SK-N-SH (cell line): Measurements from ENCODE around the gene CCDC195. TPM values are rescaled to one million over a fixed set of nuclear protein-coding genes. Genes with fewer than 3 reads are reported as not detected.

ENCODE experiments used
- CTCF ChIA-PET: fragments of 300-600, 350-600 bp; formaldehyde crosslinking; extraction: SDS; loops from one replicate; lab custom pipeline; 2021; lab: Yijun Ruan, JAX
- POLR2A ChIA-PET: fragments of 350-600 bp; sonication (Branson Sonifier 250); formaldehyde crosslinking; extraction: SDS; loops from one replicate; lab custom pipeline; 2020; ENCODE audit warnings: antibody characterized with exemption, inconsistent platforms; lab: Yijun Ruan, JAX
- DNase-seq: peaks from one replicate; pipeline ENCODE4 v3.0.0; 2012
- H2AFZ ChIP-seq: fragments of 200-600 bp; sonication (generic); 2 replicates; pipeline ENCODE4 v1.8.1; 2016; ENCODE audit warnings: antibody characterized with exemption, mild to moderate bottlenecking, low read depth
- H3F3A ChIP-seq: fragments of 200-600 bp; sonication (generic); replicated peaks from 2 replicates; pipeline ENCODE3; 2016; ENCODE audit warnings: antibody characterized with exemption, mild to moderate bottlenecking; ENCODE audit not compliant: insufficient read depth
- H3K27ac ChIP-seq, 2 experiments: fragments of 200-500 bp in 1 of 2; fragments of 200-600 bp in 1 of 2; sonication (Bioruptor generic) in 1 of 2; sonication (generic), shearing (Covaris generic) in 1 of 2; 2 replicates each; pipeline versions ENCODE4 v1.5.1 to v1.6.1; 2014 to 2016; ENCODE audit warnings: low read depth in 2 of 2, inconsistent platforms in 1 of 2, low read length in 1 of 2, mild to moderate bottlenecking in 1 of 2, mixed read lengths in 1 of 2
- H3K27me3 ChIP-seq: fragments of 200-600 bp; sonication (generic), shearing (Covaris generic); 2 replicates; pipeline ENCODE4 v1.6.1; 2016; ENCODE audit warnings: mixed run types; ENCODE audit not compliant: insufficient read depth
- H3K36me3 ChIP-seq, 2 experiments: fragments of 200-500 bp in 1 of 2; fragments of 200-600 bp in 1 of 2; sonication (Bioruptor generic) in 1 of 2; sonication (generic) in 1 of 2; replicated peaks in 1 of 2; 2 replicates each; pipeline versions ENCODE3 to v1.5.1; 2014 to 2016; ENCODE audit warnings: low read length in 1 of 2, mild to moderate bottlenecking in 1 of 2; ENCODE audit not compliant: insufficient read depth in 2 of 2, control insufficient read depth in 1 of 2
- H3K4me1 ChIP-seq, 2 experiments: fragments of 200-500 bp in 1 of 2; fragments of 200-600 bp in 1 of 2; sonication (Bioruptor generic) in 1 of 2; sonication (generic), shearing (Covaris generic) in 1 of 2; 2 replicates each; pipeline versions ENCODE4 v1.5.1 to v1.6.1; 2014 to 2016; ENCODE audit warnings: low read depth in 1 of 2, low read length in 1 of 2, mixed run types in 1 of 2; ENCODE audit not compliant: insufficient read depth in 2 of 2, control insufficient read depth in 1 of 2
- H3K4me2 ChIP-seq: fragments of 200-600 bp; sonication (generic), shearing (Covaris generic); 2 replicates; pipeline ENCODE4 v1.6.1; 2017; ENCODE audit warnings: mixed run types
- H3K4me3 ChIP-seq, 2 experiments: fragments of 200-500 bp in 1 of 2; fragments of 200-600 bp in 1 of 2; sonication (Bioruptor generic) in 1 of 2; sonication (generic), shearing (Covaris generic) in 1 of 2; 2 replicates each; pipeline versions ENCODE4 v1.5.1 to v1.8.1; 2014 to 2016; ENCODE audit warnings: low read depth in 2 of 2, inconsistent platforms in 1 of 2, low read length in 1 of 2, mild to moderate bottlenecking in 1 of 2, mixed read lengths in 1 of 2, moderate library complexity in 1 of 2
- H3K79me2 ChIP-seq: fragments of 200-600 bp; sonication (generic); 2 replicates; pipeline ENCODE4 v1.8.1; 2017; ENCODE audit warnings: mild to moderate bottlenecking; ENCODE audit not compliant: insufficient read depth
- H3K9ac ChIP-seq: fragments of 200-600 bp; sonication (generic); 2 replicates; pipeline ENCODE4 v1.6.1; 2017; ENCODE audit warnings: mixed run types
- H3K9me2 ChIP-seq: fragments of 200-600 bp; sonication (generic); 2 replicates; pipeline ENCODE4 v1.6.1; 2017; ENCODE audit warnings: mixed run types
- H3K9me3 ChIP-seq: fragments of 200-600 bp; sonication (generic); 2 replicates; pipeline ENCODE4 v1.6.1; 2017; ENCODE audit warnings: mixed run types, mild to moderate bottlenecking, moderate library complexity
- H4K20me1 ChIP-seq: fragments of 200-600 bp; sonication (generic); 2 replicates; pipeline ENCODE4 v1.6.1; 2017; ENCODE audit warnings: mild to moderate bottlenecking, mixed run types; ENCODE audit not compliant: insufficient read depth
- CHD2 ChIP-seq: fragments of 150-350 bp; IDR thresholded peaks from 2 replicates; pipeline ENCODE4 v1.6.1; 2018; ENCODE audit warnings: low read length; ENCODE audit not compliant: partially characterized antibody
- EP300 ChIP-seq, 2 experiments: IDR thresholded peaks; 2 replicates each; pipeline versions ENCODE4 v1.4.0 to v1.6.1; 2012; ENCODE audit warnings: borderline replicate concordance in 1 of 2, low read depth in 1 of 2, low read length in 1 of 2
- FOSL2 ChIP-seq: IDR thresholded peaks from 2 replicates; pipeline ENCODE4 v1.4.0; 2012; ENCODE audit warnings: low read depth, mild to moderate bottlenecking, moderate library complexity, borderline replicate concordance
- FOXJ3 ChIP-seq: sonication (generic); formaldehyde crosslinking; IDR thresholded peaks from 2 replicates; pipeline ENCODE4 v1.5.1; 2020; ENCODE audit warnings: mild to moderate bottlenecking, missing genetic modification reagents
- FOXM1 ChIP-seq: IDR thresholded peaks from 2 replicates; pipeline ENCODE4 v1.4.0; 2012; ENCODE audit warnings: low read depth, mild to moderate bottlenecking
- GABPA ChIP-seq: IDR thresholded peaks from 2 replicates; pipeline ENCODE4 v1.4.0; 2012; ENCODE audit warnings: low read depth, mild to moderate bottlenecking
- IRF3 ChIP-seq: fragments of 150-350 bp; IDR thresholded peaks from 2 replicates; pipeline ENCODE4 v1.6.1; 2016; ENCODE audit warnings: mild to moderate bottlenecking, low read depth, low read length
- NFIC ChIP-seq: IDR thresholded peaks from 2 replicates; pipeline ENCODE4 v1.4.0; 2012; ENCODE audit warnings: borderline replicate concordance
- NRF1 ChIP-seq: IDR thresholded peaks from 2 replicates; pipeline ENCODE4 v1.6.1; 2012; ENCODE audit warnings: low read depth, mild to moderate bottlenecking, low read length
- PBX3 ChIP-seq: IDR thresholded peaks from 2 replicates; pipeline ENCODE4; 2012
- POLR2AphosphoS5 ChIP-seq: IDR thresholded peaks from 2 replicates; pipeline ENCODE4 v1.6.1; 2012; ENCODE audit warnings: low read depth, low read length
- RXRA ChIP-seq: IDR thresholded peaks from 2 replicates; pipeline ENCODE4 v1.4.0; 2012; ENCODE audit warnings: low read depth, mild to moderate bottlenecking, borderline replicate concordance
- SIN3A ChIP-seq: IDR thresholded peaks from 2 replicates; pipeline ENCODE4 v1.6.1; 2012; ENCODE audit warnings: low read depth, mild to moderate bottlenecking, low read length, moderate library complexity, borderline replicate concordance
- USF2 ChIP-seq: fragments of 150-350 bp; IDR thresholded peaks from 2 replicates; pipeline ENCODE4 v1.6.1; 2017; ENCODE audit warnings: antibody characterized with exemption, low read length, low read depth, borderline replicate concordance
- ZBTB33 ChIP-seq: IDR thresholded peaks from 2 replicates; pipeline ENCODE4 v1.4.0; 2012; ENCODE audit warnings: low read depth, borderline replicate concordance
- WGBS: methylation state at CpG from one replicate; pipeline ENCODE4 v1.1.6; 2017; ENCODE audit warnings: low lambda C conversion rate; 5-methylcytosine and 5-hydroxymethylcytosine counted together
- polyA plus RNA-seq, 3 experiments: library from polyadenylated mRNA; depleted of rRNA; stranded (reverse); fragments of >200 nt; gene quantifications; 2 replicates each; pipeline ENCODE4 v1.2.3, GENCODE V29; 2012

Gene CCDC195
- polyA plus RNA-seq, 1 of the 3 experiments (the other 2 are of a cell fraction) = not detected

- Histone ChIP-seq H3F3A (no peaks in the 10 kb centered on the region), H2AFZ (no peak overlapping the region), H3K4me3 (no peak overlapping the region), H4K20me1 (no peaks in the 10 kb centered on the region), H3K4me2 (no peak overlapping the region), H3K9ac (no peak overlapping the region), H3K9me3 (no peaks in the 10 kb centered on the region), H3K27me3 (no peaks in the 10 kb centered on the region), H3K36me3 (no peaks in the 10 kb centered on the region), H3K79me2 (no peaks in the 10 kb centered on the region), H3K27ac (no peak overlapping the region), H3K4me1 (peaks cover 0 to 5% of the 10 kb centered on the region in 2 experiments; a peak in 2 of 4 replicates), H3K9me2 (no peaks in the 10 kb centered on the region)
- TF ChIP-seq EP300 (IDR thresholded peaks at IDR 0.05; ENCODE audit: borderline replicate concordance in 1 of 2, low read depth in 1 of 2, low read length in 1 of 2) = no peak
- no peak for TF ChIP-seq GABPA
- TF ChIP-seq CHD2 = no peak
- no peak for TF ChIP-seq IRF3
- TF ChIP-seq NRF1 = no peak
- TF ChIP-seq USF2 = no peak
- no peak for TF ChIP-seq POLR2AphosphoS5
- TF ChIP-seq PBX3 = no peak
- TF ChIP-seq FOXM1 = no peak
- TF ChIP-seq RXRA = no peak
- no peak for TF ChIP-seq ZBTB33
- TF ChIP-seq NFIC = no peak
- TF ChIP-seq SIN3A = no peak
- TF ChIP-seq FOXJ3 (CRISPR knock-in tag) = no peak
- no peak for TF ChIP-seq FOSL2
- DNase-seq = no peak
- POLR2A ChIA-PET = no interaction called here
- 41% methylated on average over 2 of the region's 2 CpGs for WGBS
- CTCF ChIA-PET = no interaction called here
Observed at GRCh38 chr2:224716921-224717320, 756 bp upstream of the CCDC195 start.
